ENCODE measurements around the gene GRN. TPM values are rescaled to one million over a fixed set of nuclear protein-coding genes. Genes with fewer than 3 reads are reported as not detected.

The GRN gene
- 366 and 511 TPM in 2 replicates for total RNA-seq

DNA sequence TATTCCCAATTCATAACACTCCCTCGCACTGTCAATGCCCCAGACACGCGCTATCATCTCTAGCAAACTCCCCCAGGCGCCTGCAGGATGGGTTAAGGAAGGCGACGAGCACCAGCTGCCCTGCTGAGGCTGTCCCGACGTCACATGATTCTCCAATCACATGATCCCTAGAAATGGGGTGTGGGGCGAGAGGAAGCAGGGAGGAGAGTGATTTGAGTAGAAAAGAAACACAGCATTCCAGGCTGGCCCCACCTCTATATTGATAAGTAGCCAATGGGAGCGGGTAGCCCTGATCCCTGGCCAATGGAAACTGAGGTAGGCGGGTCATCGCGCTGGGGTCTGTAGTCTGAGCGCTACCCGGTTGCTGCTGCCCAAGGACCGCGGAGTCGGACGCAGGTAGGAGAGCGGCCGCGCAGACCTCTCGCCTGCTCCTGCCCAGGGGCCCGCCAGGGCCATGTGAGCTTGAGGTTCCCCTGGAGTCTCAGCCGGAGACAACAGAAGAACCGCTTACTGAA is at the start of gene GRN:
TSS of gene GRN (plus strand) at position 364 of the 515 bp plus-strand sequence. CDS start 3,863 bp downstream, outside the sequence.

GRCh38 chr17:44308320-44308818 is 36.7 kb upstream of the GRN start, which contains the start of gene RUNDC3A:
Gene RUNDC3A (plus strand): TSS chr17:44308601. CDS start chr17:44308833, 232 bp downstream.

GRCh38 chr17:44324571-44325275 is 20.4 kb upstream of the GRN start, which contains the start of gene SLC25A39:
Gene SLC25A39 (minus strand): TSS chr17:44324823. CDS start chr17:44323562, 1,261 bp downstream.

DNA sequence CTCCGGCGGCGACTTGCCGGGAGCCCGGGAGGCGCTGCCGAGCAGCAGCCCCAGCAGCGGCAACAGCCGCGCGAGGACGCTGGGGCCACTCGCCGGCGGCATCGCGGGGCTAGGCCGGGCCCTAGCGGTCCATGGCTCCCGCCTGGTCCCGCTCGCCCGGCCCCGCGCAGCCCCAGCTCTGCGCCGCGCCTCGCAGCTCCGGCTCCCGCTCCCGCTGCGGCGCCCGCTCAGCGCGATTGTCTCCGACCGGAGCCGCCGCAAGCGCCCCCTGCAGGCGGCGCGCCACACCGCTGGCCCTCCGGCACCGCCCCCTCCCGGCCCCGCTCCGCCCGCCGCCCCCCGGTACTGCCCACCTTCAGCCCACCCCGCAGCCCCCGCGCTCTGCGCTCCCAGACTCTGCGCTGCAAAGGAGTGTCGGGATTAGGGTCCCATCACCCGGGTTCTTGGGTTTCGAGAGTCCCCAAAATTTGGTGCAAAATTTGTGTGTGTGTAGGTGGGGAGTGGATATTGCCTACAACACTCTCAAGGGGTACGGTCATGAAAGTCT is 18.6 kb downstream of the GRN start, which contains the start of gene FAM171A2:
TSS of gene FAM171A2 (minus strand) at position 241 of the 547 bp plus-strand sequence. CDS start at position 102, 139 bp downstream.

DNA sequence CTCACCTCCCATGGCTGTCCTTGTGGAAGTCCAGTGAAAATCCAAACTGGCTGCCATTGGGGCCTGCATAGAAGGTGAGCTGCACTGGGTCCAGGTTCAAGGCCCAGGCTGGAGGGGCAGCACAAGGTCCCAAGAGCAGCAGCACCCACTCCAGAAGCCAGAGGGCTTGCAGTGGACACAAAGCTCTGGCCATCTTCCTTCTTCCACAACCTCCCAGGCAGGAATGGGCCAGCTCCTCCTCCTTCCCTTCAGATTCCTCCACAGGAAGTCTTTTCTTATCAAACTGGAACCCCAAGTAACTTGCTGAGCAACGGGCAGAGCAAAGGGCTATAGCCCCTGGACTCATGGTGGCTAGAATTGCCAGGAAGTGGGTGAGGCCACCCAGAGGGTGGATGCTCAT is 44.2 kb downstream of the GRN start, which contains the start of gene ITGA2B:
TSS of gene ITGA2B (minus strand) at position 369 of the 400 bp plus-strand sequence. CDS start at position 193, 176 bp downstream.

Other genes with a start within 250 kb of the GRN start
- gene HDAC5, start 221.7 kb upstream of the GRN start, total RNA-seq: 8.7 and 17.2 TPM in 2 replicates
- gene HROB, start 203.4 kb upstream of the GRN start, total RNA-seq: 2.8 and 7.8 TPM in 2 replicates
- gene ASB16, start 174.6 kb upstream of the GRN start, total RNA-seq: not detected in 2 replicates
- 18.6 and 21.2 TPM in 2 replicates for gene TMUB2, start 158.3 kb upstream of the GRN start, total RNA-seq
- 47.5 and 55.4 TPM in 2 replicates for gene ATXN7L3, start 145.4 kb upstream of the GRN start, total RNA-seq
- gene UBTF, start 125.6 kb upstream of the GRN start, total RNA-seq: 28.7 and 34.2 TPM in 2 replicates
- gene SLC4A1, start 77.2 kb upstream of the GRN start, total RNA-seq: not detected in 2 replicates
- 2.2 and 4.1 TPM in 2 replicates for gene RUNDC3A, start 36.7 kb upstream of the GRN start, total RNA-seq
- gene SLC25A39, start 20.5 kb upstream of the GRN start, total RNA-seq: 142 and 182 TPM in 2 replicates
- gene FAM171A2, start 18.6 kb downstream of the GRN start, total RNA-seq: 2.7 and 3.4 TPM in 2 replicates
- gene ITGA2B, start 44.3 kb downstream of the GRN start, total RNA-seq: 0.15 and 0.23 TPM in 2 replicates
- 12.7 and 14.9 TPM in 2 replicates for gene GPATCH8, start 158.1 kb downstream of the GRN start, total RNA-seq
- 1.6 and 4.9 TPM in 2 replicates for gene FZD2, start 212.2 kb downstream of the GRN start, total RNA-seq

Data from hair follicular keratinocyte (primary cell).